K562 (cell line): ENCODE measurements around the gene DGCR8. TPM values are rescaled to one million over a fixed set of nuclear protein-coding genes. Genes with fewer than 3 reads are reported as not detected.
A peak's percentile ranks its signal among the peaks of the same experiment; 100 is the strongest.

Experiments
- ATAC-seq: fragments of 200-7000 bp; cut with Tn5 transposase; 3 replicates; pipeline ENCODE4 v1.9.1; 2020; ENCODE audit warnings: moderate library complexity
- BruUV-seq: library from RNA; stranded (reverse); fragments of 400-500 nt; replicated peaks from 2 replicates; lab custom pipeline; 2021; lab: Mats Ljungman, UMichigan
- CTCF ChIA-PET: fragments of 300-600 bp; formaldehyde crosslinking; extraction: SDS; loops from one replicate; lab custom pipeline; 2021; ENCODE audit warnings: low intra/inter-chr PET ratio; lab: Yijun Ruan, JAX
- POLR2A ChIA-PET: fragments of 300-600, 350-650 bp; sonication (Branson Sonifier 250); formaldehyde crosslinking; extraction: SDS; loops from one replicate; lab custom pipeline; 2021; ENCODE audit warnings: antibody characterized with exemption, inconsistent platforms; lab: Yijun Ruan, JAX
- DNase-seq, 4 experiments: peaks; one replicate each; pipeline versions ENCODE4 v3.0.0 to v3.0.0-alpha.2; 2011 to 2018; ENCODE audit warnings: low spot score in 3 of 4, mixed read lengths in 3 of 4; ENCODE audit errors: extremely low read depth in 1 of 4
- FAIRE-seq: peaks from 2 replicates; lab custom pipeline; 2011; peaks lifted over from hg19 to GRCh38; lab: Jason Lieb, UNC
- H2AFZ ChIP-seq: 2 replicates; pipeline ENCODE4 v1.6.0; 2011; ENCODE audit warnings: low read depth, low read length, control low read depth, inconsistent platforms
- H3K27ac ChIP-seq: fragments of 200-600 bp; 3 replicates; pipeline ENCODE4 v1.8.0; 2011; ENCODE audit warnings: low read depth, mild to moderate bottlenecking, control low read depth, inconsistent platforms, low read length, moderate library complexity, mixed read lengths; ENCODE audit errors: extremely low read depth
- H3K27me3 ChIP-seq, 2 experiments: fragments of 300-600 bp in 1 of 2; 2 replicates in 1 of 2; 3 replicates in 1 of 2; pipeline versions ENCODE4 v1.6.0 to v1.8.0; 2011; ENCODE audit warnings: inconsistent platforms in 2 of 2, low read length in 2 of 2, mild to moderate bottlenecking in 1 of 2, mixed read lengths in 1 of 2, moderate library complexity in 1 of 2; ENCODE audit not compliant: control insufficient read depth in 2 of 2, insufficient read depth in 2 of 2
- H3K36me3 ChIP-seq: fragments of 300-600 bp; 3 replicates; pipeline ENCODE4 v1.8.0; 2011; ENCODE audit warnings: mild to moderate bottlenecking, low read length, inconsistent platforms; ENCODE audit not compliant: control insufficient read depth, insufficient read depth
- H3K4me1 ChIP-seq, 2 experiments: fragments of 200-600 bp in 1 of 2; replicated peaks in 1 of 2; 2 replicates in 1 of 2; 3 replicates in 1 of 2; pipeline versions ENCODE4 v1.5.1 to v1.8.0; 2011; ENCODE audit warnings: inconsistent platforms in 2 of 2, low read length in 2 of 2, mild to moderate bottlenecking in 1 of 2, mixed read lengths in 1 of 2, moderate library complexity in 1 of 2; ENCODE audit not compliant: control insufficient read depth in 2 of 2, insufficient read depth in 2 of 2
- H3K4me2 ChIP-seq: 2 replicates; pipeline ENCODE4 v1.6.1; 2011; ENCODE audit warnings: low read length, control low read depth, inconsistent platforms, mixed read lengths; ENCODE audit not compliant: insufficient read depth
- H3K4me3 ChIP-seq: fragments of 200-600 bp; sonication (generic), shearing (Covaris generic); 2 replicates; pipeline ENCODE4 v1.5.1; 2016; ENCODE audit warnings: control low read depth, inconsistent platforms
- H3K79me2 ChIP-seq: fragments of 200-600 bp; 3 replicates; pipeline ENCODE4 v1.8.0; 2011; ENCODE audit warnings: low read length, inconsistent platforms; ENCODE audit not compliant: control insufficient read depth, insufficient read depth
- H3K9ac ChIP-seq, 2 experiments: 2 replicates each; pipeline versions ENCODE4 v1.6.0 to v1.6.1; 2011; ENCODE audit warnings: low read depth in 2 of 2, low read length in 2 of 2, control low read depth in 1 of 2, inconsistent platforms in 1 of 2, mild to moderate bottlenecking in 1 of 2, mixed read lengths in 1 of 2; ENCODE audit not compliant: insufficient read depth in 1 of 2
- H3K9me1 ChIP-seq: one replicate; pipeline ENCODE4 v1.6.0; 2011; ENCODE audit warnings: inconsistent platforms, mild to moderate bottlenecking, low read length, moderate library complexity; ENCODE audit not compliant: control insufficient read depth, insufficient read depth
- H3K9me3 ChIP-seq: replicated peaks from 2 replicates; pipeline ENCODE4 v1.5.1; 2011; ENCODE audit warnings: low read depth, low read length, inconsistent platforms; ENCODE audit not compliant: control insufficient read depth, insufficient read depth
- H4K20me1 ChIP-seq: replicated peaks from 2 replicates; pipeline ENCODE4 v1.6.1; 2011; ENCODE audit warnings: low read length, inconsistent platforms, mixed read lengths; ENCODE audit not compliant: control insufficient read depth, insufficient read depth
- ERF ChIP-seq: fragments of 450-650 bp; formaldehyde crosslinking; IDR thresholded peaks from 2 replicates; pipeline ENCODE4 v1.4.0; 2020; ENCODE audit warnings: mild to moderate bottlenecking, mixed read lengths
- KDM5B ChIP-seq: fragments of 200-600 bp; sonication (generic); IDR thresholded peaks from 2 replicates; pipeline ENCODE4 v1.6.1; 2012; ENCODE audit warnings: low read depth, mild to moderate bottlenecking, moderate library complexity, low read length, control low read depth, inconsistent platforms; ENCODE audit not compliant: insufficient replicate concordance
- NFIC ChIP-seq: fragments of 450-650 bp; IDR thresholded peaks from 2 replicates; pipeline ENCODE4 v1.6.1; 2017; ENCODE audit warnings: mild to moderate bottlenecking, inconsistent platforms
- PBX2 ChIP-seq, 2 experiments: IDR thresholded peaks in 1 of 2; conservative IDR thresholded peaks in 1 of 2; 2 replicates each; pipeline ENCODE4 v1.6.1; 2016; ENCODE audit warnings: low read depth in 2 of 2, mild to moderate bottlenecking in 1 of 2, missing compliant biosample characterization in 1 of 2, missing genetic modification characterization in 1 of 2, moderate library complexity in 1 of 2
- POLR2AphosphoS5 ChIP-seq: IDR thresholded peaks from 2 replicates; pipeline ENCODE4 v1.6.1; 2011; ENCODE audit warnings: mild to moderate bottlenecking, low read depth, low read length, moderate library complexity; ENCODE audit not compliant: control insufficient read depth, insufficient read depth
- POLR2G ChIP-seq: fragments of 200-400 bp; formaldehyde crosslinking; IDR thresholded peaks from 2 replicates; pipeline ENCODE4 v1.6.1; 2017; ENCODE audit warnings: low read depth, mild to moderate bottlenecking, antibody characterized with exemption, low read length, moderate library complexity
- SIRT6 ChIP-seq: IDR thresholded peaks from one replicate; pipeline ENCODE4 v1.6.1; 2012; ENCODE audit warnings: low read depth, mild to moderate bottlenecking, control low read depth, inconsistent platforms, low read length, moderate library complexity
- WHSC1 ChIP-seq: IDR thresholded peaks from one replicate; pipeline ENCODE4 v1.6.1; 2012; ENCODE audit warnings: low read length, control low read depth, inconsistent platforms
- ZNF134 ChIP-seq: fragments of 250-450 bp; sonication (Bioruptor Pico); conservative IDR thresholded peaks from 2 replicates; pipeline ENCODE4 v1.4.0; 2020
- ZNF584 ChIP-seq: fragments of 200-800 bp; sonication (Bioruptor generic); IDR thresholded peaks from 2 replicates; pipeline ENCODE4 v1.6.1; 2016; ENCODE audit warnings: low read depth, mild to moderate bottlenecking, missing genetic modification characterization, missing compliant biosample characterization
- WGBS: fragments of 100-300 bp; shearing (Covaris generic); methylation state at CpG from one replicate; pipeline ENCODE4 v1.1.6; 2016; ENCODE audit warnings: low coverage, mixed read lengths; ENCODE audit not compliant: insufficient coverage; ENCODE audit errors: missing lambda C conversion rate; 5-methylcytosine and 5-hydroxymethylcytosine counted together
- in situ Hi-C: fragments of 300-500 bp; cut with MboI; formaldehyde crosslinking; loops from 4 replicates; pipeline ENCODE4 v1.15.0; 2018; ENCODE audit warnings: inconsistent platforms, mixed read lengths
- intact Hi-C: fragments of 100-400 bp; cut with micrococcal nuclease; formaldehyde crosslinking; loops from 2 replicates; pipeline ENCODE4 v1.14.2; 2022
- polyA plus RNA-seq, 8 experiments: library from polyadenylated mRNA; depleted of rRNA in 4 of 8; stranded (reverse) in 5 of 8; unstranded in 3 of 8; fragments of >200 nt; fragmentation: Nextera tagmentation in 2 of 8; fragmentation: Illumina TruSeq in 1 of 8; extraction: Ambion mirVana in 2 of 8; extraction: Trizol in 1 of 8; gene quantifications; 2 replicates each; pipeline versions ENCODE4 v1.2.1 to v1.2.3, GENCODE V29; 2011 to 2014; ENCODE audit warnings: inconsistent platforms in 1 of 8, missing spikeins in 1 of 8
- total RNA-seq, 7 experiments: library from RNA; depleted of rRNA in 6 of 7; stranded (reverse); fragments of >200 nt in 6 of 7; fragmentation: Illumina TruSeq in 2 of 7; extraction: Trizol in 2 of 7; gene quantifications; 2 replicates each; pipeline versions ENCODE4 v1.2.1 to v1.2.3, GENCODE V29; 2011 to 2021; ENCODE audit warnings: low replicate concordance in 1 of 7
- TF ChIP-seq, protein P1 (sequence below): sonication (generic); formaldehyde crosslinking; IDR thresholded peaks from 2 replicates; pipeline ENCODE4 v1.8.1; 2023; ENCODE audit warnings: mild to moderate bottlenecking, missing genetic modification reagents

Gene DGCR8
- total and polyA plus RNA-seq, 9 of the 15 experiments (the other 6 are each of a cell fraction or from before 2014, with no cell fraction given), result 5.9 to 144 (median 80.1) TPM

- DNase-seq (no peak), ATAC-seq (no peak), FAIRE-seq (no peak)
- H4K20me1 ChIP-seq, result peaks cover 80% of the 10 kb centered on the region
- in situ Hi-C loops (no loop called here), intact Hi-C loops (no loop called here)
- peaks cover 11 to 68% of the 10 kb centered on the region in 2 experiments; a peak in 4 of 5 replicates for H3K4me1 ChIP-seq
- 88% methylated on average over 14 of the region's 14 CpGs for WGBS
- H3K4me3 ChIP-seq, result no peak overlapping the region
- 0 out of 2 replicates have a peak, but pooled peaks have one; percentile 70 for TF ChIP-seq ERF (CRISPR knock-in tag)
- TF ChIP-seq NFIC, result peak; percentile 70
- peak; percentile 42 for TF ChIP-seq WHSC1
- peak; percentile 62; the same call in 1 of the 2 replicates for TF ChIP-seq ZNF134 (CRISPR knock-in tag)
- no peak for TF ChIP-seq ZNF584
- 0 out of 2 replicates have a peak, but pooled peaks have one; percentile 5 for TF ChIP-seq PBX2 (CRISPR knock-in tag; IDR thresholded peaks at IDR 0.05; ENCODE audit: low read depth)
- no peak for TF ChIP-seq PBX2 (tag; conservative IDR thresholded peaks at IDR 0.05; ENCODE audit: low read depth)
- no peak for TF ChIP-seq POLR2AphosphoS5
- TF ChIP-seq KDM5B, result peak; percentile 31
- TF ChIP-seq, protein P1, sequence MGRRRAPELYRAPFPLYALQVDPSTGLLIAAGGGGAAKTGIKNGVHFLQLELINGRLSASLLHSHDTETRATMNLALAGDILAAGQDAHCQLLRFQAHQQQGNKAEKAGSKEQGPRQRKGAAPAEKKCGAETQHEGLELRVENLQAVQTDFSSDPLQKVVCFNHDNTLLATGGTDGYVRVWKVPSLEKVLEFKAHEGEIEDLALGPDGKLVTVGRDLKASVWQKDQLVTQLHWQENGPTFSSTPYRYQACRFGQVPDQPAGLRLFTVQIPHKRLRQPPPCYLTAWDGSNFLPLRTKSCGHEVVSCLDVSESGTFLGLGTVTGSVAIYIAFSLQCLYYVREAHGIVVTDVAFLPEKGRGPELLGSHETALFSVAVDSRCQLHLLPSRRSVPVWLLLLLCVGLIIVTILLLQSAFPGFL (CRISPR knock-in tag), result no peak
- peak; percentile 74 for TF ChIP-seq SIRT6
- peak; percentile 54 for TF ChIP-seq POLR2G
- H3K9ac ChIP-seq, result peak overlapping the region in 1 of 2 experiments; percentile 56; a peak in 2 of 4 replicates
- no peaks in the 10 kb centered on the region for H3K27me3 ChIP-seq
- H3K79me2 ChIP-seq, result peaks cover 68% of the 10 kb centered on the region
- H3K9me3 ChIP-seq, result no peaks in the 10 kb centered on the region
- ChIA-PET CTCF (no interaction called here), POLR2A (interaction anchor here (0.9 to 6.4 kb wide), 8 partner anchors 8 to 72 kb away, joined by 3 to 54 read pairs (median 6); partner anchors contain the start of gene TANGO2)
- no peak overlapping the region for H3K27ac ChIP-seq
- H2AFZ ChIP-seq, result no peak overlapping the region
- peaks cover 25% of the 10 kb centered on the region for H3K9me1 ChIP-seq
- peaks cover 73% of the 10 kb centered on the region for H3K36me3 ChIP-seq
- no TSS peak for BruUV-seq
- H3K4me2 ChIP-seq, result no peak overlapping the region
Measured at GRCh38 chr22:20033045-20033706, 46.9 kb upstream of the DGCR8 start.
